GM23248 (cell line): ENCODE measurements around the gene MARCHF3.

Experiments
- EZH2 ChIP-seq: fragments of 200-600 bp; sonication (generic); IDR thresholded peaks from 2 replicates; pipeline ENCODE4 v1.6.1; 2018; ENCODE audit warnings: antibody characterized with exemption, mild to moderate bottlenecking; ENCODE audit not compliant: insufficient read depth, poor library complexity, severe bottlenecking
- EZH2phosphoT487 ChIP-seq: fragments of 200-600 bp; sonication (generic); IDR thresholded peaks from 2 replicates; pipeline ENCODE4 v1.6.1; 2018; ENCODE audit warnings: antibody characterized with exemption, moderate library complexity, mild to moderate bottlenecking, low read depth; ENCODE audit not compliant: insufficient read depth

GRCh38 chr5:126995689-126996088 is 34.7 kb downstream of the MARCHF3 start:
- TF ChIP-seq EZH2 (no peak), EZH2phosphoT487 (no peak)
